PFSK-1 (cell line): ENCODE data around the gene NAA15.

Source experiments
- POLR2AphosphoS5 ChIP-seq: IDR thresholded peaks from 2 replicates; pipeline ENCODE4 v1.6.1; 2012; ENCODE audit warnings: low read depth, mild to moderate bottlenecking, control low read depth, low read length, moderate library complexity
- TAF1 ChIP-seq: IDR thresholded peaks from 2 replicates; pipeline ENCODE4 v1.6.1; 2012; ENCODE audit warnings: low read length, control low read depth, borderline replicate concordance; ENCODE audit not compliant: insufficient read depth

GRCh38 chr4:139441029-139441428, 139.7 kb downstream of the NAA15 start:
- TF ChIP-seq TAF1 (no peak), POLR2AphosphoS5 (no peak)
